WERI-Rb-1 (cell line): ENCODE measurements around the gene LILRB5.
A peak's percentile ranks its signal among the peaks of the same experiment; 100 is the strongest.

Experiments
- DNase-seq: peaks from one replicate; pipeline ENCODE4 v3.0.0-alpha.2; 2020
- H3K27ac ChIP-seq: fragments of 250-450 bp; sonication (Bioruptor Pico); 2 replicates; pipeline ENCODE4 v1.5.1; 2020; ENCODE audit warnings: mild to moderate bottlenecking, moderate library complexity
- H3K27me3 ChIP-seq: fragments of 250-450 bp; sonication (Bioruptor Pico); 2 replicates; pipeline ENCODE4 v1.5.1; 2021; ENCODE audit warnings: mild to moderate bottlenecking, low read depth, moderate library complexity; ENCODE audit not compliant: insufficient read depth, severe bottlenecking
- H3K36me3 ChIP-seq: fragments of 250-450 bp; sonication (Bioruptor Pico); 2 replicates; pipeline ENCODE4 v1.5.1; 2020; ENCODE audit warnings: mild to moderate bottlenecking, moderate library complexity
- H3K4me3 ChIP-seq: 2 replicates; pipeline ENCODE4 v1.5.1; 2011; ENCODE audit warnings: low read depth, mild to moderate bottlenecking, control low read depth, low read length
- H3K9me3 ChIP-seq: fragments of 250-450 bp; sonication (Bioruptor Pico); 2 replicates; pipeline ENCODE4 v1.5.1; 2021; ENCODE audit warnings: mild to moderate bottlenecking, moderate library complexity; ENCODE audit not compliant: severe bottlenecking
- CTCF ChIP-seq: IDR thresholded peaks from 2 replicates; pipeline ENCODE4 v1.5.1; 2011; ENCODE audit warnings: low read depth, mild to moderate bottlenecking, control low read depth, inconsistent platforms, low read length

The LILRB5 gene

GRCh38 chr19:54211235-54211634, 45.8 kb downstream of the LILRB5 start:
- no peak for DNase-seq
- no peak overlapping the region for H3K27ac ChIP-seq
- no peak overlapping the region for H3K4me3 ChIP-seq
- H3K27me3 ChIP-seq, result no peaks in the 10 kb centered on the region
- H3K36me3 ChIP-seq, result peaks cover 39% of the 10 kb centered on the region
- TF ChIP-seq CTCF, result no peak
- no peaks in the 10 kb centered on the region for H3K9me3 ChIP-seq

GRCh38 chr19:54209811-54210494, 47.1 kb downstream of the LILRB5 start:
- Histone ChIP-seq H3K36me3 (peaks cover 51% of the 10 kb centered on the region), H3K27ac (peak overlapping the region; percentile 33; the same call in 1 of the 2 replicates), H3K27me3 (no peaks in the 10 kb centered on the region), H3K4me3 (no peak overlapping the region), H3K9me3 (no peaks in the 10 kb centered on the region)
- no peak for TF ChIP-seq CTCF
- DNase-seq, result no peak

GRCh38 chr19:54209058-54209810, 47.8 kb downstream of the LILRB5 start:
- DNase-seq, result no peak
- Histone ChIP-seq H3K27me3 (no peaks in the 10 kb centered on the region), H3K36me3 (peaks cover 59% of the 10 kb centered on the region), H3K4me3 (no peak overlapping the region), H3K9me3 (no peaks in the 10 kb centered on the region), H3K27ac (no peak overlapping the region)
- TF ChIP-seq CTCF, result no peak

GRCh38 chr19:54208784-54209057, 48.4 kb downstream of the LILRB5 start:
- Histone ChIP-seq H3K9me3 (no peaks in the 10 kb centered on the region), H3K27ac (no peak overlapping the region), H3K4me3 (no peak overlapping the region), H3K27me3 (no peaks in the 10 kb centered on the region), H3K36me3 (peaks cover 64% of the 10 kb centered on the region)
- DNase-seq, result no peak
- TF ChIP-seq CTCF, result no peak

- H3K9me3 ChIP-seq, result no peaks in the 10 kb centered on the region
- H3K27me3 ChIP-seq, result no peaks in the 10 kb centered on the region
- no peak overlapping the region for H3K27ac ChIP-seq
- no peak for TF ChIP-seq CTCF
- no peak for DNase-seq
- H3K4me3 ChIP-seq, result no peak overlapping the region
- peaks cover 69% of the 10 kb centered on the region for H3K36me3 ChIP-seq
These were observed 48.9 kb downstream of the LILRB5 start for GRCh38 chr19:54207983-54208783.
